Cardiac septum (tissue), 1 donor: Measurements from ENCODE around the gene GGT6. TPM values are rescaled to one million over a fixed set of nuclear protein-coding genes. Genes with fewer than 3 reads are reported as not detected.

Experiments
- DNase-seq: peaks from one replicate; pipeline ENCODE4 v3.0.0-alpha.2; 2020; ENCODE audit warnings: low spot score
- intact Hi-C: fragments of 100-400 bp; cut with DNase I; formaldehyde crosslinking; loops from one replicate; pipeline ENCODE4 v1.14.0; 2022
- total RNA-seq: library from RNA; stranded (reverse); fragmentation: NEBNext Ultra II Directional; extraction: Animal tissue kit (Norgen Biotek cat#: 25700); gene quantifications from one replicate; pipeline ENCODE4 v1.2.1, GENCODE V29; 2021
- donor health status: DM: no; HTN: no; CAD: no.

The GGT6 gene
- total RNA-seq, 1 donor from 2014 or later, result not detected

- DNase-seq, result no peak
- intact Hi-C loops, result loop anchor here (5.0 kb wide), 1 partner anchor 135 kb away; no protein-coding TSS in a partner anchor
Measured at GRCh38 chr17:4556996-4557395, 3.4 kb downstream of the GGT6 start.

DNA sequence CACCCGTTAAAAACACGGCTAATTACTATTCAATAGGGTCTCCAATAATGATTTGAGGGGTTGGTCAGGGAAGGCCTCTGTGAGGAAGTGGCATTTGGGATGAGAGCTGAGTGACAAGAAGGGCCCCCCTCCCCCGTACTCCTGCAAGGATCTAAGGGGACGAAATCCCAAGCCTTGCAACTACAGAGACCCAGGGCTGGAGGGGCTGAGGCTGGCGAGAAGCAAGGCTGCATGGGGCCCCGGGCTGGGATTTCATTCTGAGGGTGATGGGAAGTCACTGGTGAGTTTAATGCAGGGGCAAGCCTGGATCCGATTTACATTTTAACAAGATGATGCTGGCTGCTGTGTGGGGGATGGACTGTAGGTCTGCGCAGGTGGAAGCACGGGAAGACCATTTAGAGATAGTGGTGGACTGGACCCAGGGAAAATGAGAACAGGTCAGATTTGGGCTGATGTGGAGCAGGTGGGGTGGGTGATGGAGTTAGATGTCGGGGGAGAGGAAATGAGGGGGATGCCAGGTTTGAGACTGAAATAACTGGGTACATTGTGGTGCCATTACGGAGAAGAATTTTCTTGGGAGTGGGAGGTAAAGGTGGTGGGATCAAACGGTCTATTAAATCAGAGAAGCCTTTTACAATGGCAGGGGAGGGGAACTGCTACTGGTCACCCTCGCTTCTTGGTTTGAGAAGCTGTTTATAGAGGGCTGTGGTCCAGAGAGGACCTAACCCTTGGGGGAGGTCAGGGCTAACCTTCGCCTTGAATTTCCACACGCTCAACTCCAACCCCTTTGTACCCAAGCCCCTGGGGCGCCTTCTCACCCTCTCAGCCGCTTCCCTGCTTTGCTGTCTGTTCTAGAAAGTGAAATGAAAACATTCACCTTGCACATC, 4.3 kb downstream of the GGT6 start:
- intact Hi-C loops, result loop anchor here (5.0 kb wide), 1 partner anchor 134 kb away; no protein-coding TSS in a partner anchor

DNA sequence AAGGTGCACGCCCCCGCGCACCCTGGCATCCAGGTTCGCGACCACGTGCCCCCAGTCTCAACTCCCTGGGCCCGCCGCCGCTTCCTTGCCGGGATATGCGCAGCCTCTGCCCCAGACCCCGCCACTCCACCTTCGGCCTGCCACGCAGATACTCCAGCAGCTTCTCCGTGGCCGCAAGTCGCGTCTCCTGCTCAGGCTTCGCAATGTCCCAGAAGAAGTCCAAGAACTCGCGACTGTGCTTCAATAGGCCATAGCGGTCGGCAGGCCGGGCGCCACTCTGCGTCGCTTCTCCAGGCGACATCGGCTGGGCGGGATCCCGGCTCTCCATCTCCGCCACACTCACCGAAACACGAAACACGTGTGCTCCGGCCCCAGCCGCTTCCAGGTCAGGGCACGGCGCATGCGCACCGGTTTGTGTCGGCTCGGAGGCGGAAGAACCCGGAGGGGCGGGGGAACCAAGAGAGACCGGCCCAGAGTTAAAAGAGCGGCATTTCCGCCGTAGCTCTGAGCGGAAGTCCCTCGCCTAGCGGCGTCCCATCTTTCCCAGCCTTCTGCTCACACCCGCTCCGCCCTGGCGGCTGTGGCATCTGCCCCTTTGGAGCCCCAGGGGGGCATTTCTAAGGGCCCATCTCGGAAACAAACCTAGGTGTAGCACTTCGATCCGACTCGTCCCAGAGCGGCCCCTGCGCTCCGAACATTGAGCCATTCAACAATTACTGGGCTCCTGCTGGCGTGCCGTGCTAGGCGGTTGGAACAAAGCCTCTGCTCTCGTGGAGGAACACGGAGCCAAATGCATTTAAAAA, 5.2 kb downstream of the GGT6 start, which contains the start of gene MYBBP1A:
TSS of gene MYBBP1A (minus strand) at position 388 of the 803 bp plus-strand sequence. CDS start at position 328, 60 bp downstream.
- DNase-seq, result peak; percentile 98
- intact Hi-C loops, result loop anchor here (5.0 kb wide), 1 partner anchor 133 kb away; no protein-coding TSS in a partner anchor

More for the DNA sequence above, 4.3 kb downstream of the GGT6 start:
- no peak for DNase-seq

DNA sequence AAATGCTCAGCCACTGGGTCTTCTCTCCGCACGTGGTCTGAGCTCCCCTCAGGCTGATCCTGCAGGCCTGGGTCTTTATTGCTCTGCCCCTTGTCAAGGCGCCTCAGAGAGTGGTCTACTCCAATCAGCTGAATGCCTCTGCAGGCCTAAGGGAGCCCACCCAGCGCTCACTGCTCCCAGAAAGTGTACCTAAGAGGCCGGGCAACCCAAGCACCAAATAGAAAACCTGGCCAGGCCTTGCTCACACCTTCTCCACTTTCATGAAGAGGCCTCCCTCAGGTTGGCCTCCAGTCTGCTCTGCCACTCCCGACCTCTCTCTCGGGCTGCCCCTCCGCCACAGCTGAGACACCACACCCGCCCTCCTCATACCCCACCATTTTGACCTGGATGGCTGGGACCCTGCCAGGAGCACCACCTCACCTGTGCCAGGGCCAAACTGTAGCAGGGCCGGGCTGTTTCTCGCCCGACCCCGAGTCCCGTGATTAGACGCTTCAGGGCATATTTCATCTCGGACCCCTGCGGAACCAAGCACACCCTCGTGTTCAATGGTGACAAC, 5.9 kb downstream of the GGT6 start:
- intact Hi-C loops, result no loop called here
- DNase-seq, result no peak

DNA sequence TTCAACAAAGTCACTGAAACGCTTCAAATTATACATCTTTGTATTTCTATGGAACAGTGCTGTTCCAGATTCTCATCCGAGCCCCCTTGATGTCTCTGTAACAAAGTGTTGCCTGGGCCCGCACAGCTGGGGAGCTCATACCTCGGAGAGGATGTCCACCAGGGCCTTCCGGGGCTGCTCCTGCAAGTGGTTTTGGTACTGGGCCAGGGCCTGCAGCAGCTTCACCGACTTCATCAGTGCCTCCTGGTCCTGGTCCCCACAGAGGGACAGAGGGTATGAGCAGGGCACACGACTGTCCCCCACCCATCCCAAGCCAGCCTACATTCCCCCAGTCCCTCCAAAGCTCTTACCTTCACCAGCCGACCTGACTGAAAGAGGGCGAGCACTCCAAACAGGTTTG, 6.7 kb downstream of the GGT6 start:
- no peak for DNase-seq
- intact Hi-C loops, result no loop called here

GRCh38 chr17:4551796-4552525, 8.4 kb downstream of the GGT6 start:
- intact Hi-C loops, result no loop called here
- no peak for DNase-seq

- intact Hi-C loops, result no loop called here
- DNase-seq, result no peak
Measured at GRCh38 chr17:4551141-4551540, 9.2 kb downstream of the GGT6 start.

DNA sequence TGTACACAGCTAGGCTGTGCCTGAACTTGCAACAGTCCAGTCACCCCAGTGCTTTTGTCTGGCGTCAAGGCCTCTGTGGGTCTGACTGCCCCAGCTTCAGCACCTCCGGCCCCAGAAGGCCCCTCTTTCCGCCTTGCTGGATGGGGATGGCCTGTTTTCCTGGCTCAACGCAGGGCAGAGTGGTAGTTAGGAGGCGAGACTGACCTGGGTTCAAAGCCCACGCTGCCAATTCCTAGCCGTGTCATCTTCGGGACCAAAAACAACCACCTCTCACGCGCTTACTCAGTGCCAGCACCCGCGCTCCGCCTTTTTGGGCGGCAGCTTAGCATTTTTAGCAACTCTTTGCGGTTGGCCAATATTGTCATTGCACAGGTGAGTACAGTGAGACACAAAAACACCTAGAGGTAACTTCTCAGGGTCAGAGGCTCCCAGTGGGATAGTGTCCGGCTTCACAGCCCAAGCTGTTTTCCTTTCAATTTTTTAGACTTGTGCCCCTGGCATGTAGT, 9.8 kb downstream of the GGT6 start:
- intact Hi-C loops, result no loop called here
- no peak for DNase-seq

- intact Hi-C loops, result no loop called here
- no peak for DNase-seq
Measured at GRCh38 chr17:4549781-4550533, 10.4 kb downstream of the GGT6 start.

- intact Hi-C loops, result no loop called here
- DNase-seq, result no peak
Measured at GRCh38 chr17:4548721-4549531, 11.5 kb downstream of the GGT6 start.

GRCh38 chr17:4548061-4548461, 12.3 kb downstream of the GGT6 start:
- DNase-seq, result no peak

GRCh38 chr17:4547118-4547906, 13.1 kb downstream of the GGT6 start:
- no peak for DNase-seq
- intact Hi-C loops, result no loop called here

More at GRCh38 chr17:4548061-4548461, 12.3 kb downstream of the GGT6 start:
- intact Hi-C loops, result no loop called here

DNA sequence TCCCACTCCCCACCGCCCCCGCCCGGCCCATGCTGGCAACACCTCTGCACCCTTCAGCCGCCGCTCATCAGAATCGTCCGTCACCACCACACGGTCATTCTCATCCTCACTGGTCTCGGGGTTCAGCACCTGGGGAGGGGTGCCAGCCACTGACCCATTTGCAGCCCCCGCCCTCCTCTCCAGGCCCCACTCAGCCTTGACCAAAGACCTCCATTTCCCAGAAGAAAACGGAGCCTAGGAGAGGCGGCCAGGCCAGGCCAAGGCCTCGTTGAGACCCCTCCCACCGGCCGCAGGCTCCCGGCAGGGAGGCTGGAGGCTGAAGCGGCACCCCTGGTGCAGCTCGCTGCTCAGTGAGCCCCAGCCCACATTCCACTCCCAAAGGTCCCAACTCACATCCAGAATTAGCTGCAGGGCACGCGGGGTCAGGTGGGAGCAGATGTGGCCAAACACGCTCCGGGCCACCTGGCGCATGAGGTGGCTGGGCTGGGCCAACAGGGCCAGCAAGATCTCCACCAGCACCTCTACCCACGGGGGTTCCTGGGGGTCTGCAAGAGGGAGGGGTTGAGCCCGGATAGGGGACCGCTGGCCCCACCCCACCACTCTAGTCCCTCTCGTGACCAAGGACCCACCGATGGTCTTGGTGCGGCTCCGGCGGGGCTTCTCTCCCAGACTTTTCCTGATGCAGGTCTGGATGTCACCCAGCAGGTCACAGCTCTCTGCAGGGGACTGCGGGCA, 15.0 kb downstream of the GGT6 start:
- intact Hi-C loops, result no loop called here
- no peak for DNase-seq

- intact Hi-C loops, result loop anchor here (5.0 kb wide), 1 partner anchor 123 kb away; no protein-coding TSS in a partner anchor
- no peak for DNase-seq
Measured at GRCh38 chr17:4544951-4545216, 15.5 kb downstream of the GGT6 start.

- no peak for DNase-seq
- intact Hi-C loops, result loop anchor here (5.0 kb wide), 1 partner anchor 122 kb away; no protein-coding TSS in a partner anchor
Measured at GRCh38 chr17:4544135-4544950, 16.0 kb downstream of the GGT6 start.
